ENCODE measurements around the gene DIS3L2.
A peak's percentile ranks its signal among the peaks of the same experiment; 100 is the strongest.

DNA sequence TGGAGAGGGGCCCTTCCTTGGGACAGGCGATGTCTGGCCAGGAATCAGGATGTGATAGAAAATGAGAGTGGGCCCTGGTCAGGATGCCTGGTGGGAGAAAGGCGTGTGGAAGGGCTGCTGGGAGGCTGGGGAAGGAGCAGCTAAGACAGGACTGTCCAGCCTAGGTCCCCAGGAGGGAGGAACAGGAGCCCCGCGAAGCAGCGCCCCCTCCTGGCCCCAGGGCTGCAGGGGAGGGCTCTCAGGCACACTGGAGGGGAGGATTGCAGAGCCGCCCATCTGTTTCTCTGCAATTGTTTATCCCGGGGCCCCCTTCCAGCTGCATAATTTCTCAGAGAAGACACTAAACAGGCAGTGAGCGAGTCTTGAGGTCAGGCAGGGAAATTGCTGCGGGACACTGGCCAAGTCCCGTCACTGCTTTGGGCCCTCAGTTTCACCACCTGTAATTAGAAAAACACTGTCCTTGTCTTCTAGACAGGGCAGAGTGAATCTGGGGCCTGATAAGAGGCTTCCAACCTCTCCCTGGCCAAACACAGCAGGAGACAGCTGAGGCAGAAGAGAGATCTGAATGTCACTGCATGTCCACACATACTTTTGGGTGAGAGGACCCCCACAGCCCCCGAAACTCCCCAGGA is 31.4 kb upstream of the DIS3L2 start:
- TF ChIP-seq EP300 (IDR thresholded peaks at IDR 0.05) (no peak), POLR2AphosphoS5 (IDR thresholded peaks at IDR 0.05) (no peak), POLR2A (IDR thresholded peaks at IDR 0.05; ENCODE audit: low read depth) (no peak)
- TF ChIP-seq, protein P1, sequence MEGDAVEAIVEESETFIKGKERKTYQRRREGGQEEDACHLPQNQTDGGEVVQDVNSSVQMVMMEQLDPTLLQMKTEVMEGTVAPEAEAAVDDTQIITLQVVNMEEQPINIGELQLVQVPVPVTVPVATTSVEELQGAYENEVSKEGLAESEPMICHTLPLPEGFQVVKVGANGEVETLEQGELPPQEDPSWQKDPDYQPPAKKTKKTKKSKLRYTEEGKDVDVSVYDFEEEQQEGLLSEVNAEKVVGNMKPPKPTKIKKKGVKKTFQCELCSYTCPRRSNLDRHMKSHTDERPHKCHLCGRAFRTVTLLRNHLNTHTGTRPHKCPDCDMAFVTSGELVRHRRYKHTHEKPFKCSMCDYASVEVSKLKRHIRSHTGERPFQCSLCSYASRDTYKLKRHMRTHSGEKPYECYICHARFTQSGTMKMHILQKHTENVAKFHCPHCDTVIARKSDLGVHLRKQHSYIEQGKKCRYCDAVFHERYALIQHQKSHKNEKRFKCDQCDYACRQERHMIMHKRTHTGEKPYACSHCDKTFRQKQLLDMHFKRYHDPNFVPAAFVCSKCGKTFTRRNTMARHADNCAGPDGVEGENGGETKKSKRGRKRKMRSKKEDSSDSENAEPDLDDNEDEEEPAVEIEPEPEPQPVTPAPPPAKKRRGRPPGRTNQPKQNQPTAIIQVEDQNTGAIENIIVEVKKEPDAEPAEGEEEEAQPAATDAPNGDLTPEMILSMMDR (IDR thresholded peaks at IDR 0.05) = peak in 1 of 3 experiments; percentile 7

All from esophagus muscularis mucosa (tissue), 4 donors.